Measurements from ENCODE around the gene NOXO1. TPM values are rescaled to one million over a fixed set of nuclear protein-coding genes. Genes with fewer than 3 reads are reported as not detected.

NOXO1 gene
- total RNA-seq, 2 experiments from 2014 or later, result 0.56 to 0.99 TPM

GRCh38 chr16:1947369-1947670, 33.9 kb downstream of the NOXO1 start:
- H3K27me3 Mint-ChIP-seq, result no peaks in the 10 kb centered on the region
- no peaks in the 10 kb centered on the region for H3K9me3 Mint-ChIP-seq
- intact Hi-C loops (cut with DNase I, micrococcal nuclease), result no loop called here
- Histone ChIP-seq H3K36me3 (ENCODE audit: insufficient read depth, low read length) (no peaks in the 10 kb centered on the region), H3K4me3 (ENCODE audit: low read length) (no peak overlapping the region), H3K4me1 (ENCODE audit: insufficient read depth, low read length) (peaks cover 17% of the 10 kb centered on the region), H3K27me3 (ENCODE audit: control insufficient read depth in 1 of 2, insufficient read depth in 2 of 2, low read length in 2 of 2) (no peaks in the 10 kb centered on the region), H3K9me3 (ENCODE audit: control insufficient read depth in 1 of 2, insufficient read depth in 1 of 2, low read length in 2 of 2) (no peaks in the 10 kb centered on the region), H3K27ac (ENCODE audit: low read depth in 1 of 2, low read length in 2 of 2) (no peak overlapping the region)
- ATAC-seq (ENCODE audit: poor library complexity), result no peak
- ChIA-PET CTCF (no interaction called here), POLR2A (interaction anchor here (1.0 kb wide), 1 partner anchor 208 kb away, joined by 3 read pairs; the partner anchor contains the start of gene TRAF7)
- DNase-seq, result no peak
- TF ChIP-seq CTCF (IDR thresholded peaks at IDR 0.05), result no peak
- H3K4me1 Mint-ChIP-seq (ENCODE audit: low read depth), result peaks cover 18% of the 10 kb centered on the region
- H3K36me3 Mint-ChIP-seq (ENCODE audit: low read depth), result peaks cover 7% of the 10 kb centered on the region
- H3K27ac Mint-ChIP-seq, result no peak overlapping the region
- no peak overlapping the region for H3K4me3 Mint-ChIP-seq

GRCh38 chr16:1946495-1947368, 34.5 kb downstream of the NOXO1 start:
- no peak overlapping the region for H3K4me3 ChIP-seq (ENCODE audit: low read length)
- DNase-seq (peak in 1 of 14 experiments; percentile 34), ATAC-seq (ENCODE audit: poor library complexity) (no peak)
- no peak for TF ChIP-seq CTCF (IDR thresholded peaks at IDR 0.05)
- CTCF ChIA-PET, result no interaction called here
- no peaks in the 10 kb centered on the region for H3K27me3 Mint-ChIP-seq
- H3K27ac ChIP-seq (ENCODE audit: low read depth in 1 of 2, low read length in 2 of 2), result no peak overlapping the region
- peaks cover 22% of the 10 kb centered on the region for H3K4me1 ChIP-seq (ENCODE audit: insufficient read depth, low read length)
- no peak overlapping the region for H3K27ac Mint-ChIP-seq
- H3K36me3 Mint-ChIP-seq (ENCODE audit: low read depth), result peaks cover 7% of the 10 kb centered on the region
- H3K9me3 Mint-ChIP-seq, result no peaks in the 10 kb centered on the region
- no peaks in the 10 kb centered on the region for H3K27me3 ChIP-seq (ENCODE audit: control insufficient read depth in 1 of 2, insufficient read depth in 2 of 2, low read length in 2 of 2)
- peaks cover 18% of the 10 kb centered on the region for H3K4me1 Mint-ChIP-seq (ENCODE audit: low read depth)
- H3K9me3 ChIP-seq (ENCODE audit: control insufficient read depth in 1 of 2, insufficient read depth in 1 of 2, low read length in 2 of 2), result no peaks in the 10 kb centered on the region
- POLR2A ChIA-PET, result interaction anchor here (1.0 kb wide), 1 partner anchor 209 kb away, joined by 3 read pairs; the partner anchor contains the start of gene TRAF7
- H3K4me3 Mint-ChIP-seq, result no peak overlapping the region
- intact Hi-C loops (cut with DNase I, micrococcal nuclease), result no loop called here
- no peaks in the 10 kb centered on the region for H3K36me3 ChIP-seq (ENCODE audit: insufficient read depth, low read length)

GRCh38 chr16:1945559-1946391, 35.5 kb downstream of the NOXO1 start:
- ATAC-seq (ENCODE audit: poor library complexity), result no peak
- H3K36me3 ChIP-seq (ENCODE audit: insufficient read depth, low read length), result no peaks in the 10 kb centered on the region
- no peak overlapping the region for H3K27ac ChIP-seq (ENCODE audit: low read depth in 1 of 2, low read length in 2 of 2)
- H3K4me1 ChIP-seq (ENCODE audit: insufficient read depth, low read length), result peaks cover 28% of the 10 kb centered on the region
- POLR2A ChIA-PET, result no interaction called here
- intact Hi-C loops (cut with DNase I, micrococcal nuclease), result no loop called here
- H3K9me3 Mint-ChIP-seq, result no peaks in the 10 kb centered on the region
- H3K4me3 Mint-ChIP-seq, result no peak overlapping the region
- peaks cover 7% of the 10 kb centered on the region for H3K36me3 Mint-ChIP-seq (ENCODE audit: low read depth)
- peaks cover 18% of the 10 kb centered on the region for H3K4me1 Mint-ChIP-seq (ENCODE audit: low read depth)
- H3K27me3 Mint-ChIP-seq, result no peaks in the 10 kb centered on the region
- CTCF ChIA-PET, result no interaction called here
- no peaks in the 10 kb centered on the region for H3K27me3 ChIP-seq (ENCODE audit: control insufficient read depth in 1 of 2, insufficient read depth in 2 of 2, low read length in 2 of 2)
- H3K9me3 ChIP-seq (ENCODE audit: control insufficient read depth in 1 of 2, insufficient read depth in 1 of 2, low read length in 2 of 2), result no peaks in the 10 kb centered on the region
- H3K27ac Mint-ChIP-seq, result no peak overlapping the region
- H3K4me3 ChIP-seq (ENCODE audit: low read length), result no peak overlapping the region
- no peak for TF ChIP-seq CTCF (IDR thresholded peaks at IDR 0.05)
- DNase-seq, result peak in 1 of 14 experiments; percentile 32

Measured in CD4-positive, alpha-beta T cell (primary cell).